GM12878 (cell line): ENCODE results near the gene RNASE13.

ENCODE experiments used
- CTCF ChIP-seq, 3 experiments: IDR thresholded peaks in 2 of 3; conservative IDR thresholded peaks in 1 of 3; 2 replicates each; pipeline ENCODE4 v1.5.1; 2011; ENCODE audit warnings: low read depth in 3 of 3, low read length in 3 of 3, mild to moderate bottlenecking in 3 of 3, control low read depth in 2 of 3, moderate library complexity in 2 of 3, inconsistent platforms in 1 of 3, mixed read lengths in 1 of 3; ENCODE audit not compliant: control insufficient read depth in 2 of 3, insufficient read depth in 1 of 3; ENCODE audit errors: extremely low read depth in 1 of 3
- JUND ChIP-seq: IDR thresholded peaks from 2 replicates; pipeline ENCODE4 v1.6.1; 2012; ENCODE audit warnings: low read depth, mild to moderate bottlenecking, low read length, improper control_type of control experiment, moderate library complexity
- POLR2A ChIP-seq: IDR thresholded peaks from 2 replicates; pipeline ENCODE4 v1.6.1; 2011; ENCODE audit warnings: low read depth, mild to moderate bottlenecking, low read length
- POLR2AphosphoS2 ChIP-seq: IDR thresholded peaks from 2 replicates; pipeline ENCODE4 v1.6.1; 2011; ENCODE audit warnings: low read depth, mild to moderate bottlenecking, low read length, improper control_type of control experiment, moderate library complexity
- SREBF2 ChIP-seq: IDR thresholded peaks from 2 replicates; pipeline ENCODE4 v1.6.1; 2012; ENCODE audit warnings: mild to moderate bottlenecking, low read length
- YY1 ChIP-seq: IDR thresholded peaks from 2 replicates; pipeline ENCODE4 v1.6.1; 2011; ENCODE audit warnings: low read depth, mild to moderate bottlenecking, low read length
- ZNF687 ChIP-seq: fragments of 450-650 bp; IDR thresholded peaks from 2 replicates; pipeline ENCODE4 v1.6.1; 2017; ENCODE audit warnings: mild to moderate bottlenecking, moderate library complexity
- TF ChIP-seq, protein P1 (sequence below): IDR thresholded peaks from 2 replicates; pipeline ENCODE4 v1.6.1; 2012; ENCODE audit warnings: low read depth, low read length, improper control_type of control experiment

- no peak for TF ChIP-seq ZNF687
- no peak for TF ChIP-seq CTCF (IDR thresholded peaks at IDR 0.05 in 2 of 3, conservative IDR thresholded peaks at IDR 0.05 in 1 of 3; ENCODE audit: control insufficient read depth in 2 of 3, extremely low read depth in 1 of 3, insufficient read depth in 1 of 3, low read depth in 3 of 3, low read length in 3 of 3)
- no peak for TF ChIP-seq POLR2A
- TF ChIP-seq POLR2AphosphoS2, result no peak
- TF ChIP-seq JUND, result no peak
- TF ChIP-seq, protein P1, sequence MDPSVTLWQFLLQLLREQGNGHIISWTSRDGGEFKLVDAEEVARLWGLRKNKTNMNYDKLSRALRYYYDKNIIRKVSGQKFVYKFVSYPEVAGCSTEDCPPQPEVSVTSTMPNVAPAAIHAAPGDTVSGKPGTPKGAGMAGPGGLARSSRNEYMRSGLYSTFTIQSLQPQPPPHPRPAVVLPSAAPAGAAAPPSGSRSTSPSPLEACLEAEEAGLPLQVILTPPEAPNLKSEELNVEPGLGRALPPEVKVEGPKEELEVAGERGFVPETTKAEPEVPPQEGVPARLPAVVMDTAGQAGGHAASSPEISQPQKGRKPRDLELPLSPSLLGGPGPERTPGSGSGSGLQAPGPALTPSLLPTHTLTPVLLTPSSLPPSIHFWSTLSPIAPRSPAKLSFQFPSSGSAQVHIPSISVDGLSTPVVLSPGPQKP, result no peak
- no peak for TF ChIP-seq SREBF2
- no peak for TF ChIP-seq YY1
These were observed 21.0 kb upstream of the RNASE13 start for GRCh38 chr14:21055432-21056117.
